HG03045 (cell line): ENCODE results near the gene FBXO27.
"Not testable (repeated sequence)": the region's sequence is repeated elsewhere in the genome, so short reads cannot be mapped to it uniquely, and the experiment has no call there.

ENCODE experiments used
- ATAC-seq: cut with Tn5 transposase; IDR thresholded peaks from one replicate; pipeline ENCODE4 v1.9.1; 2021; ENCODE audit warnings: mild to moderate bottlenecking, moderate library complexity; ENCODE audit not compliant: unreplicated experiment

FBXO27 gene

DNA sequence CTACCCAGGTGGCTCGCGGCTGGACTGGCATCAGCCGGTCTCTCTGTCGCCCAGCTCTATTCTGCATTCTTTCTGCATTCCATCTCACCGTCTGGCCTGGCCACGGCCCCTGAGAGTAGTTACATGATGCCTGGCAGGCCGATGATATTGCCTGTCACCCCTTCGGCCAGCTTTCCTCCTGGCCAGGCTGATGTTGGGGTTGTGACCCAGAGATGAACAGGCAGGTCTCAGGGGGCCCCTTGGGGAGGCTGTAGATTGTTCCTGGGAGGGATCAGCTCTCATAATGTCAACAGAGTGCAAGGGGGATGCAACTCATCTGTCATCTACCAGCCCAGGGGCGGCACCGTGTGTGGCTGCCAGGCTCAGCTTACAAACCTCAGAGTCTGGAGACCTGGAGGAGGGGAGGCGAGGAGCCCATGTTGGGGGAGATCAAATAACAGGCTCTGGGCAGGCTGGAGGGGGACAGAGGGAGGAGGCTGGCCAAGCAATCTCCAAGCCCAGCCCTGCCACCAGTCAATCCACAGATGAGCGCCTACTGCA lies 43.2 kb downstream of the FBXO27 start:
- no peak for ATAC-seq

DNA sequence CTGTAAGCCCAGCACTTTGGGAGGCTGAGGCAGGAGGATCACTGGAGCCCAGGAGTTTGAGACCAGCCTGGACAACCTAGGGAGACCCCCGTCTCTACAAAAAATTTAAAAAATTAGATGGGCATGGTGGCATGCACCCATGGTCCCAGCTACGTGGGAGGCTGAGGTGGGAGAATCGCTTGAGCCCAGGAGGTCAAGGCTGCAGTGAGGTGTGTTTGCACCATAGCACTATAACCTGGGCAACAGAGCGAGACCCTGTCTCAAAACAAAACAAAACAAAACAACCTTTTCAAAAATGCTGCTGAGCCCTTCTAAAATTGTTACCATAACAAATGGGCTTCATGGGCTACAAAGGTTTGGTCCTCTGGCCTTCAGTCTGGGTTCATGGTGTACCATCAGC lies 43.7 kb downstream of the FBXO27 start:
- not testable (repeated sequence) for ATAC-seq

DNA sequence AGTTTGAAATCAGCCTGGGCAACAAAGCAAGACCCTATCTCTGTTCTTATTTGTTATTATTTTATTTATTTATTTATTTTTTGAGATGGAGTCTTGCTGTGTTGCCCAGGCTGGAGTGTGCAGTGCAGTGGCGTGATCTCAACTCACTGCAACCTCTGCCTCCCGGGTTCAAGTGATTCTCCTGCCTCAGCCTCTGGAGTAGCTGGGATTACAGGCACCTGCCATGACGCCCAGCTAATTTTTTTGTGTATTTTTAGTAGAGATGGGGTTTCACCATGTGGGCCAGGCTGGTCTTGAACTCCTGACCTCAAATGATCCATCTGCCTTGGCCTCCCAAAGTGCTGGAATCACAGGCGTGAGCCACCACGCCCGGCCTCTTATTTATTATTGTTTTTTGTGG lies 44.6 kb downstream of the FBXO27 start:
- not testable (repeated sequence) for ATAC-seq

DNA sequence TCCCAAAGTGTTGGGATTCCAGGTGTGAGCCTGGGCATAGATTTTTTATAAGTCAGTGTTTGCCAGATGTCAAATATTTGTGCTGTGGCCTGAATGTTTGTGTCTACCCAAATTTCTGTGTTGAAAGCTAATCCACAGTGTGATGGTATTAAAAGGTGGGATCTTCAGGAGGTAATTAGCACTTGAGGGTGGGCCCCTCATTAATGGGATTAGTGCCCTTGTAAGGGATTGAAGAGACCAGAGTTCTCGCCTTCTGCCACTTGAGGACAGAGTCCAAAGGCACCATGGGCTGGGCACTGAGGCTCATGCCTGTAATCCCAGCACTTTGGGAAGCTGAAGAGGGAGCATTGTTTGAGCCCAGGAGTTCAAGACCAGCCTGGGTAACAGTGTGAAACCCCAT lies 47.1 kb downstream of the FBXO27 start:
- ATAC-seq, result no peak

DNA sequence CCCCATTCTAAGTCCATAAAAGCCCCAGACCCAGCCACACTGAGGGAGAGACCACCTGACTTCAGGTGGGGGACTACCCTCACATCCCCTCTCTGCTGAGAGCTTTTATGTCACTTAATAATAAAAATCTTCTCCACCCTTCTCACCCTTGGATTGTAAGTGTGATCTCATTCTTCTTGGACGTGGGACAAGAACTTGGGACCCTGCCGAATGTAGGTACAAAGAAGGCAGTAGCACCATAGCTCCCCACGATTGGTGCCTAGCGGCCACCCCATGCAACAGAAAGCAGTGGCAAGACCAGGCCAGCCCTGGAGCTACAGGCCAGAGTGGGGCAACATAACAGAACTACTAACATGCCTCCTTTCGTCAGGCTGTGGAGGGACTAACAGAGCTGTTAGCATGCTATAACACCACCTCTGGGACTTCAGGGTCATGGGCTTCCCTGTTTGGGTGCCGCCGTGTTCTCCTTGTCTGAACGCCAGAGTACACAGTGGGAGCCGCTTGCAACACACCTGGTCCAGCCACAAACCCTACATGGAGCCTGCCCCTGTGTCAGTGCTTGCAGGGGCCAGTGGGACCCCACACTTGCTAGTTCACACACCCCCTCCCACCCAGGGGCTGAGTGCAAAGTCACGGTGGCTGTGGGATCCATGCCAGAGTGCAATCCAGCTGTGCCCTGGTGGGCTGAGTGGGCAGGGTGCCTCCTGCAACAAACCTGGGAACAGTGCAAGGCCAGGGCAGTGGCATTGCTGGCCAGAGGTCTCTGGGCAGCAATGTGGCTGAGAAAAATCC lies 51.6 kb downstream of the FBXO27 start:
- no peak for ATAC-seq

DNA sequence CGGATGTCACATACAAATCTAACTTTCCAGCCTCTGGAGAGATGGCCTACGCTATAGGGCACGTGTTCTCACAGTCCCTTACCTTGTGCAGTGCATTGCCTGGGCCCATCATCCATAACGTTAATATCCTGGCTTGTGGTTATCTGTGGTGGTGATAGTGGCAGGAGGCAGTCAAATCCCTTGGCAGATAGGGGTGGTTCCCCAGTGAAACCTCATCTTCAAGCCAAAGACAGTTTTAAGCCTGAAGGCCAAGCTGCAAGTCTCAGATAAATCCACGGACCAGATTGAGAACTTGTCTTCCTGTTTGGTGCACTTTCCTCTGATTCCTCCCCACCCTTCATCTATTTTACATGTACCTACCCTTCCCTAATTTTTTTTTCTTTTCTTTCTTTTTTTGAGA lies 52.5 kb downstream of the FBXO27 start:
- no peak for ATAC-seq

DNA sequence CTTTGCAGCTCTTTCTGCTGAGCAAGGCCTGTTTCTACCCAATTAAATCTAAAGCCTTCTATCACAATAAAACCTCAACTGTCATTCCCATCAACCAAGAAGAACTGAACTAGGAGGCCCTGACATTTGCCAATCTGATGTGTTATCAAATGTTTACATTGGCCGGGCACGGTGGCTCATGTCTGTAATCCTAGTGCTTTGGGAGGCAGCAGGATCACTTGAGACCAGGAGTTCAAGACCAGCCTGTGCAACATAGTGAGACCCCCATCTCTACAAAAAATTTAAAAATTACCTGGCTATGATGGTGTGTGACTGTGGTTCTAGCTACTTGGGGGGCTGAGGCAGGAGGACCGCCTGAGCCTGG lies 54.0 kb downstream of the FBXO27 start:
- ATAC-seq, result no peak

DNA sequence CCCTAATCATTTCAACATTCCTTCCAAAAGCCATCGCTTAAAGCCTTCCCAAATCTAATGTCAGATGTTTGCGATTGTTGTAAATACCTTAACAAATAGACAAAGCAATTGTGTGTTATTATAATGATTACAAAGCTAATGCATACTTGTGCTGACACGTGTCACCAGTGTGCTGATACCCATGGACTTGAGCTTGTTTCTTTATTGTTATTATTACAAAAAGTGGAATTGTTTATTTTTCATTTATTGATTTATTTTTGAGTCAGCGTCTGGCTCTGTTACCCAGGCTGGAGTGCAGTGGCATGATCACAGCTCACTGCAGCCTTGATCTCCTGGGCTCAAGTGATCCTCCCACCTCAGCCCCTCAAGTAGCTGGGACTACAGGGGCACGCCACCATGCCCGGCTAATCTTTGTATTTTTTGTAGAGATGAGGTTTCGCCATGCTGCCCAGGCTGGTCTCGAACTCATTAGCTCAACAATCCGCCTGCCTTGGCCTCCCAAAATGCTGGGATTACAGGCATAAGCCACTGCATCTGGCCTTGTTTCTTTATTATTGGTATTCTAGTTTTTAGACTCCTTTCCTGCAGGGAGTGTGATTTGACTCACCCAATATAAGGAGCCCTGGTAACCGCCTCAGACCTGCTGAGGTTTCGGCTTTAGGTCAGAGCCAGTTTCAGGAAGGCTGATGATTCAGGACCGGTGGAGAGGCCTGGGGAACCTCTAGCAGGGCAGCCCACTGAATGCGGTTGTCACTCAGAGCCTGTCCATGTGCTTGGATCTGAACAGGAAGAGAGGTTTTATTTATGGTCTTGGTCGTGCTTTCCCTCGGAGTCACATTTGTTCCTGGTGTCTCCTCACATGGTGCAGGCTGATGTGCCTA lies 54.7 kb downstream of the FBXO27 start:
- ATAC-seq, result no peak

DNA sequence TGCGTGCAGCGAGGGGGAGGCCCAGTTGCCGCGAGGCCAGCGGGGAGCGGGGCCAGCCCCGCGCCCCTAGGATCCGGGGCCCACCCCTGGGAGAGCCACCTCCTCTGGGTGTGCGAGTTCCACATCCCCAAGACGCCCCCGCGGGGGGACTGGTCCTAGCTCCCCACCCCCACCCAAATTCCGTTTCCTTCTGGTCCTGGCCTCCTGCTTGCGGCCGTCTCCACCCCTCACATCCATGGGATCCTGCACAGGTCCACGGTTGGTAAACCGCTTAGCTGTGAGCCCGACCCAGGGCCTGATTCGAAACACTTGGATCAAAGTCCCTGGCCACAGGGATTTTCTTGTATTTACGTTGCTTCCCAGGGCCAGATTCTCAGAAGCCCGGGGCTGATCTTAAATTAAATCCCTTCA lies 56.5 kb downstream of the FBXO27 start:
- ATAC-seq, result no peak

DNA sequence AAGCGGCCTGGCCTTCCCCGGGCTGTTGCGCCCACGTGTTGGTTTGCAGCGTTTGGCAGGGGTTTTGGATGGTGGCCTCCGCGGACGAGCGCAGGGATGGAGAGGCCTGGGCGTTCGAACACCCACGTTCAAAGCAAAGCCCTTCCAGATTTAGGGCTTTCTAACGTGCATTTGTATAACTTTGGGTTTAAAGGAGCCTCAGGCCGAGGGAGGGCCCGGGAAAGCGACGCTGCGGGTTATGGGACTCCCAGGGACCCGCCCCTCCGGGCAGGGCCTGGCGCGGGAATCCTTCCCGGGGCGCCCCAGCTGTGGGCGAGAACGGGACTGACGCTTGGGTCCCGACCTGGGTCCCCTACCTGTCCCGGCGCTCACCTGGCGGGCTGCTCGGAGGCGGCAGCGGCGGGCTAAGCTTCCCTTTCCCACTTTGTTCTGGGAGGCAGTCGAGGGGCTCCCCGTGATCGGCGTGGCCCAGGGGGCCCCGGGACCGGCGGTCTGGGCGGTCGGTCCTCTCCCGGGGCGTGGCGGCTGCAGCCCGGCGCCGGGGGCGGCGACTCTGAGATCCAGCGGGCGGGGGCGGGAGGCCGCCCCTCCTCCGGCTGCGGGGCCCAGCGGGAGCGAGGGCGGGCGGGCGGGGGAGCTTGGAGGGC lies 57.0 kb downstream of the FBXO27 start, which contains the start of gene FBXO17:
FBXO17 (minus strand) TSS at position 529 of the 647 bp plus-strand sequence. CDS start 25,423 bp downstream, outside the sequence.
- ATAC-seq, result no peak

DNA sequence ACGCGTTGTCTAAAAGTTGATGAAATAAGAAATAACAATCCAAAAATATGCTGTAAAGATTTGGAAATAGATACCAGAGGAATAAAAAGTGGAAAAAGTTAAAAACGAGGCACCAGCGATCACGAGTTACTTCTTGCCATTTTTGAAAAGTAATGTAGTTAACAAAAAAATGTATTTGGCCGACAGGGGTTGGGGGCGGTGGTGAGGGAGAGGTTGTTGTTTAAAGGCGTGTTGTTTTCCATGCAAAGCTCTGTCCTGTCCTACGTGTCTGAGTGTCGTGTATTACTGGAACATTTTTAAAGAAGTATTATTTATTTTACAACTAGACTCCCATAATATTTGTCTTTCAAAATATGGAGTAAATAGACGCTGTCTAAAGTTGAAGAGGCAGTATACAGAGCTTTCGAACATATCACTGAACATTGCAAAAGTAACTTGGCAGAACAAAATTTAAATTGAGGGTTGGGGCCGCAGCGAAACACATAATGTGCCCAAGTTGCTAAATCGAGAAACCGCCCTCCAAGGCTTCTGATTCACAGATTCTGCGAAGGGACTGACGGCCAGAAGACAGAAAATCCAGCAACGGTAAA lies 57.6 kb downstream of the FBXO27 start:
- ATAC-seq, result no peak
